HCT116 (cell line): ENCODE results near the gene NFAT5. TPM values are rescaled to one million over a fixed set of nuclear protein-coding genes. Genes with fewer than 3 reads are reported as not detected.

ENCODE experiments used
- ATAC-seq: fragments of 200-7000 bp; cut with Tn5 transposase; 2 replicates; pipeline ENCODE4 v1.9.1; 2020; ENCODE audit warnings: mild to moderate bottlenecking, moderate library complexity
- BruUV-seq: library from RNA; stranded (reverse); fragments of 400-500 nt; replicated peaks from 2 replicates; lab custom pipeline; 2021; lab: Mats Ljungman, UMichigan
- CTCF ChIA-PET: fragments of 300-600 bp; sonication (Branson Sonifier 250); formaldehyde crosslinking; loops from one replicate; lab custom pipeline; 2021; ENCODE audit warnings: antibody characterized with exemption; lab: Charles Lee
- POLR2A ChIA-PET: fragments of 300-600, 350-600 bp; sonication (Branson Sonifier 250); formaldehyde crosslinking; loops from one replicate; lab custom pipeline; 2021; ENCODE audit warnings: antibody characterized with exemption; lab: Charles Lee
- RAD21 ChIA-PET, 2 experiments: fragments of 300-600 bp; sonication (Branson Sonifier 250); formaldehyde crosslinking; loops; one replicate each; lab custom pipeline; 2023; ENCODE audit warnings: low total read pairs in 2 of 2; ENCODE audit not compliant: uncharacterized antibody in 2 of 2, unreplicated experiment in 2 of 2, low non-redundant PET in 1 of 2; lab: Charles Lee
- DNase-seq: peaks from one replicate; pipeline ENCODE4 v3.0.0-alpha.2; 2010; ENCODE audit warnings: low read depth, low spot score
- H2AFZ ChIP-seq: fragments of 200-600 bp; shearing (Covaris generic), sonication (generic); 2 replicates; pipeline ENCODE4 v1.6.1; 2017; ENCODE audit warnings: low read depth, mixed run types, mixed read lengths, antibody characterized with exemption, low read length; ENCODE audit not compliant: poor library complexity, severe bottlenecking
- H3K27ac ChIP-seq: 2 replicates; pipeline ENCODE4 v1.5.1; 2012; ENCODE audit warnings: low read depth, low read length
- H3K27me3 ChIP-seq: fragments of 200-600 bp; sonication (generic); 2 replicates; pipeline ENCODE4 v1.6.1; 2016; ENCODE audit warnings: mixed run types, low read length, mixed read lengths; ENCODE audit not compliant: insufficient read depth
- H3K36me3 ChIP-seq, 2 experiments: fragments of 200-500 bp in 1 of 2; fragments of 200-600 bp in 1 of 2; sonication (Bioruptor generic) in 1 of 2; sonication (generic) in 1 of 2; 2 replicates each; pipeline versions ENCODE4 v1.5.1 to v1.6.1; 2014 to 2016; ENCODE audit warnings: low read length in 2 of 2, inconsistent platforms in 1 of 2, mixed read lengths in 1 of 2, mixed run types in 1 of 2; ENCODE audit not compliant: insufficient read depth in 2 of 2, control insufficient read depth in 1 of 2
- H3K4me1 ChIP-seq, 2 experiments: fragments of 200-600 bp in 1 of 2; sonication (generic) in 1 of 2; 2 replicates each; pipeline versions ENCODE4 v1.5.1 to v1.6.1; 2012 to 2017; ENCODE audit warnings: low read length in 2 of 2, inconsistent platforms in 1 of 2, mild to moderate bottlenecking in 1 of 2, mixed read lengths in 1 of 2, mixed run types in 1 of 2, moderate library complexity in 1 of 2; ENCODE audit not compliant: insufficient read depth in 2 of 2, control insufficient read depth in 1 of 2
- H3K4me2 ChIP-seq: fragments of 200-600 bp; sonication (generic); 2 replicates; pipeline ENCODE4 v1.6.1; 2017; ENCODE audit warnings: mixed run types, low read length, mixed read lengths
- H3K4me3 ChIP-seq, 2 experiments: fragments of 200-600 bp in 1 of 2; sonication (generic) in 1 of 2; replicated peaks in 1 of 2; 2 replicates each; pipeline ENCODE4 v1.5.1; 2011 to 2016; ENCODE audit warnings: low read length in 2 of 2, control low read depth in 1 of 2, low read depth in 1 of 2, mild to moderate bottlenecking in 1 of 2, mixed read lengths in 1 of 2, mixed run types in 1 of 2
- H3K79me2 ChIP-seq: fragments of 200-600 bp; sonication (generic); 2 replicates; pipeline ENCODE4 v1.6.1; 2017; ENCODE audit warnings: mild to moderate bottlenecking, mixed run types, low read length, moderate library complexity, mixed read lengths; ENCODE audit not compliant: insufficient read depth
- H3K9ac ChIP-seq: fragments of 200-600 bp; sonication (generic); 2 replicates; pipeline ENCODE4 v1.6.1; 2016; ENCODE audit warnings: low read length, mixed read lengths
- H3K9me2 ChIP-seq: fragments of 200-600 bp; sonication (generic), shearing (Covaris generic); 2 replicates; pipeline ENCODE4 v1.6.1; 2017; ENCODE audit warnings: mixed run types, mild to moderate bottlenecking, moderate library complexity; ENCODE audit not compliant: insufficient read depth
- H3K9me3 ChIP-seq, 2 experiments: fragments of 200-500 bp in 1 of 2; fragments of 200-600 bp in 1 of 2; sonication (Bioruptor generic) in 1 of 2; sonication (generic) in 1 of 2; 2 replicates each; pipeline ENCODE4 v1.6.1; 2014 to 2017; ENCODE audit warnings: low read length in 2 of 2, mixed read lengths in 2 of 2, inconsistent platforms in 1 of 2, low read depth in 1 of 2, mild to moderate bottlenecking in 1 of 2, mixed run types in 1 of 2, moderate library complexity in 1 of 2; ENCODE audit not compliant: control insufficient read depth in 1 of 2, insufficient read depth in 1 of 2
- H4K20me1 ChIP-seq: fragments of 200-600 bp; sonication (generic), shearing (Covaris generic); 2 replicates; pipeline ENCODE4 v1.6.1; 2017; ENCODE audit warnings: mixed run types, mild to moderate bottlenecking, moderate library complexity; ENCODE audit not compliant: insufficient read depth
- CEBPB ChIP-seq: IDR thresholded peaks from 2 replicates; pipeline ENCODE4 v1.6.1; 2012; ENCODE audit warnings: low read depth
- CTCF ChIP-seq, 3 experiments: fragments of 200-600 bp in 1 of 3; sonication (generic) in 1 of 3; IDR thresholded peaks in 2 of 3; conservative IDR thresholded peaks in 1 of 3; 2 replicates each; pipeline ENCODE4 v1.5.1; 2012 to 2017; ENCODE audit warnings: low read depth in 2 of 3, low read length in 2 of 3, antibody characterized with exemption in 1 of 3, borderline replicate concordance in 1 of 3, control low read depth in 1 of 3, mild to moderate bottlenecking in 1 of 3, mixed read lengths in 1 of 3, mixed run types in 1 of 3, moderate library complexity in 1 of 3; ENCODE audit not compliant: insufficient read depth in 1 of 3
- EGR1 ChIP-seq: IDR thresholded peaks from 2 replicates; pipeline ENCODE4 v1.6.1; 2012; ENCODE audit warnings: low read depth
- POLR2AphosphoS5 ChIP-seq: IDR thresholded peaks from 2 replicates; pipeline ENCODE4 v1.6.1; 2011; ENCODE audit warnings: mild to moderate bottlenecking, low read depth, low read length, moderate library complexity
- REST ChIP-seq: IDR thresholded peaks from 2 replicates; pipeline ENCODE4 v1.6.1; 2012; ENCODE audit warnings: low read depth
- intact Hi-C: fragments of 100-400 bp; cut with micrococcal nuclease; formaldehyde crosslinking; loops from 2 replicates; pipeline ENCODE4 v1.10.0; 2022
- total RNA-seq: library from RNA; stranded (reverse); gene quantifications from one replicate; pipeline ENCODE4 v1.2.1, GENCODE V29; 2021; ENCODE audit not compliant: unreplicated experiment

Gene NFAT5
- total RNA-seq, 1 experiment from 2014 or later: 67.4 TPM

DNA sequence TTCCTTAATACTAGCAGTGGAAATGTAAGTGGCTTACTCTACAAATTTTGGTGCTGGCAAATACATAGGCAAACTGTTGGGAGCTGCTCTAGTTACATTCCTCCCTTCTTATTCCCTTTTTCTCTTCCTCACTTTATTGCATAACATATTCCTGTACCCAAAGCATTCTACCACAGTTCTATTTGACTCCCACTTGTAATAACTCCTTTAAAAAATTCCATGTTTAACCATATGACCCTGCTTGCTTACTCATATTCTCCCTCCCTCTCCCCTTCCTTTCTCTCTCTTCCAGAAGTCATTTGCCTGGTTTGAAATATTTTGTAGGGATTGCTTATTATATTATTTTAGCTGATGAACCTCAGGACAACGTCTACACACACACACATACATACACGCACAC, 137.9 kb downstream of the NFAT5 start (continued):
- TF ChIP-seq REST (no peak), POLR2AphosphoS5 (no peak), CEBPB (no peak), EGR1 (no peak)

- intact Hi-C loops: no loop called here
- Histone ChIP-seq H3K4me1 (peaks cover 28 to 34% of the 10 kb centered on the region in 2 experiments), H3K9me3 (no peaks in the 10 kb centered on the region), H3K9ac (no peak overlapping the region), H3K79me2 (peaks cover 43% of the 10 kb centered on the region), H3K4me3 (no peak overlapping the region), H3K36me3 (peaks cover 8 to 32% of the 10 kb centered on the region in 2 experiments; a peak in 3 of 4 replicates), H3K27ac (peak overlapping the region; percentile 3; the same call in 1 of the 2 replicates), H3K9me2 (no peaks in the 10 kb centered on the region), H2AFZ (no peak overlapping the region), H4K20me1 (no peaks in the 10 kb centered on the region), H3K4me2 (no peak overlapping the region), H3K27me3 (no peaks in the 10 kb centered on the region)
- ChIA-PET RAD21 (no interaction called here), CTCF (interaction anchor here (1.2 to 1.7 kb wide), 2 partner anchors 48 to 224 kb away, joined by 3 to 5 read pairs; partner anchors contain the start of gene NOB1), POLR2A (interaction anchor here (1.3 to 1.6 kb wide), 2 partner anchors 18 to 19 kb away, joined by 3 to 5 read pairs; partner anchors contain the start of gene NQO1)
- no TSS peak for BruUV-seq
- TF ChIP-seq CTCF (IDR thresholded peaks at IDR 0.05 in 2 of 3, conservative IDR thresholded peaks at IDR 0.05 in 1 of 3; ENCODE audit: borderline replicate concordance in 1 of 3, insufficient read depth in 1 of 3, low read depth in 2 of 3, low read length in 2 of 3) (no peak), CEBPB (peak; percentile 71)
- DNase-seq: no peak
- ATAC-seq: no peak
These were observed 140.6 kb downstream of the NFAT5 start for GRCh38 chr16:69706256-69706974.
